Astrocyte (in vitro differentiated cells and primary cell): ENCODE measurements around the gene SLC51B. TPM values are rescaled to one million over a fixed set of nuclear protein-coding genes. Genes with fewer than 3 reads are reported as not detected.

Experiments
- DNase-seq: peaks from one replicate; pipeline ENCODE4 v3.0.0-alpha.2; 2010; ENCODE audit warnings: low read depth
- FAIRE-seq: peaks from 2 replicates; lab custom pipeline; 2011; peaks lifted over from hg19 to GRCh38; lab: Jason Lieb, UNC
- H2AFZ ChIP-seq: 2 replicates; pipeline ENCODE4 v1.6.0; 2012; ENCODE audit warnings: low read depth, low read length, inconsistent platforms
- H3K27ac ChIP-seq: 2 replicates; pipeline ENCODE4 v1.5.1; 2011; ENCODE audit warnings: low read depth, low read length, inconsistent platforms
- H3K27me3 ChIP-seq: 2 replicates; pipeline ENCODE4 v1.6.0; 2011; ENCODE audit warnings: low read length, inconsistent platforms; ENCODE audit not compliant: insufficient read depth
- H3K36me3 ChIP-seq: 2 replicates; pipeline ENCODE4 v1.5.1; 2011; ENCODE audit warnings: low read length, inconsistent platforms; ENCODE audit not compliant: insufficient read depth
- H3K4me1 ChIP-seq: 2 replicates; pipeline ENCODE4 v1.5.1; 2011; ENCODE audit warnings: low read length, inconsistent platforms; ENCODE audit not compliant: insufficient read depth
- H3K4me2 ChIP-seq: 2 replicates; pipeline ENCODE4 v1.6.0; 2012; ENCODE audit warnings: low read length, inconsistent platforms
- H3K4me3 ChIP-seq: 2 replicates; pipeline ENCODE4 v1.5.1; 2011; ENCODE audit warnings: low read depth, mild to moderate bottlenecking, low read length, inconsistent platforms; ENCODE audit not compliant: insufficient read depth
- H3K79me2 ChIP-seq: 2 replicates; pipeline ENCODE4 v1.6.0; 2012; ENCODE audit warnings: mild to moderate bottlenecking, low read length, inconsistent platforms; ENCODE audit not compliant: insufficient read depth
- H3K9ac ChIP-seq: 2 replicates; pipeline ENCODE4 v1.6.0; 2012; ENCODE audit warnings: mild to moderate bottlenecking, low read length, inconsistent platforms
- H3K9me3 ChIP-seq: 2 replicates; pipeline ENCODE4 v1.5.1; 2012; ENCODE audit warnings: low read depth, mild to moderate bottlenecking, low read length, inconsistent platforms; ENCODE audit not compliant: insufficient read depth
- H4K20me1 ChIP-seq: 2 replicates; pipeline ENCODE4 v1.6.0; 2012; ENCODE audit warnings: low read length, inconsistent platforms; ENCODE audit not compliant: insufficient read depth
- H3K27ac Mint-ChIP-seq: one replicate; pipeline ENCODE4 v1.8.0; 2021; ENCODE audit warnings: mild to moderate bottlenecking, mixed read lengths; ENCODE audit not compliant: unreplicated experiment
- H3K27me3 Mint-ChIP-seq: one replicate; pipeline ENCODE4 v1.8.0; 2021; ENCODE audit warnings: low read depth, mixed read lengths; ENCODE audit not compliant: unreplicated experiment
- H3K36me3 Mint-ChIP-seq: one replicate; pipeline ENCODE4 v1.8.0; 2021; ENCODE audit warnings: low read depth, mixed read lengths; ENCODE audit not compliant: unreplicated experiment
- H3K4me1 Mint-ChIP-seq: one replicate; pipeline ENCODE4 v1.8.0; 2021; ENCODE audit warnings: low read depth, mixed read lengths; ENCODE audit not compliant: unreplicated experiment
- H3K4me3 Mint-ChIP-seq: one replicate; pipeline ENCODE4 v1.8.0; 2021; ENCODE audit warnings: mild to moderate bottlenecking, moderate library complexity, mixed read lengths; ENCODE audit not compliant: unreplicated experiment
- H3K9me3 Mint-ChIP-seq: one replicate; pipeline ENCODE4 v1.8.0; 2021; ENCODE audit warnings: mild to moderate bottlenecking, mixed read lengths; ENCODE audit not compliant: unreplicated experiment
- EZH2 ChIP-seq: IDR thresholded peaks from 2 replicates; pipeline ENCODE4 v1.6.1; 2012; ENCODE audit warnings: mild to moderate bottlenecking, low read length, inconsistent platforms; ENCODE audit not compliant: insufficient read depth
- total RNA-seq: library from RNA; stranded (reverse); gene quantifications from 2 replicates; pipeline ENCODE4 v1.2.1, GENCODE V29; 2021
- TF ChIP-seq, protein P1 (sequence below): IDR thresholded peaks from 2 replicates; pipeline ENCODE4 v1.5.1; 2011; ENCODE audit warnings: low read depth, mild to moderate bottlenecking, inconsistent platforms, low read length, moderate library complexity; ENCODE audit not compliant: insufficient read depth

Gene SLC51B
- total RNA-seq, 1 donor from 2014 or later = not detected

- no peak for TF ChIP-seq EZH2
- TF ChIP-seq, protein P1, sequence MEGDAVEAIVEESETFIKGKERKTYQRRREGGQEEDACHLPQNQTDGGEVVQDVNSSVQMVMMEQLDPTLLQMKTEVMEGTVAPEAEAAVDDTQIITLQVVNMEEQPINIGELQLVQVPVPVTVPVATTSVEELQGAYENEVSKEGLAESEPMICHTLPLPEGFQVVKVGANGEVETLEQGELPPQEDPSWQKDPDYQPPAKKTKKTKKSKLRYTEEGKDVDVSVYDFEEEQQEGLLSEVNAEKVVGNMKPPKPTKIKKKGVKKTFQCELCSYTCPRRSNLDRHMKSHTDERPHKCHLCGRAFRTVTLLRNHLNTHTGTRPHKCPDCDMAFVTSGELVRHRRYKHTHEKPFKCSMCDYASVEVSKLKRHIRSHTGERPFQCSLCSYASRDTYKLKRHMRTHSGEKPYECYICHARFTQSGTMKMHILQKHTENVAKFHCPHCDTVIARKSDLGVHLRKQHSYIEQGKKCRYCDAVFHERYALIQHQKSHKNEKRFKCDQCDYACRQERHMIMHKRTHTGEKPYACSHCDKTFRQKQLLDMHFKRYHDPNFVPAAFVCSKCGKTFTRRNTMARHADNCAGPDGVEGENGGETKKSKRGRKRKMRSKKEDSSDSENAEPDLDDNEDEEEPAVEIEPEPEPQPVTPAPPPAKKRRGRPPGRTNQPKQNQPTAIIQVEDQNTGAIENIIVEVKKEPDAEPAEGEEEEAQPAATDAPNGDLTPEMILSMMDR = no peak
- H3K9me3 Mint-ChIP-seq = peaks cover 5% of the 10 kb centered on the region
- H3K27me3 ChIP-seq = peaks cover 47% of the 10 kb centered on the region
- no peak overlapping the region for H2AFZ ChIP-seq
- H3K9me3 ChIP-seq = peaks cover 2% of the 10 kb centered on the region
- no peak overlapping the region for H3K27ac Mint-ChIP-seq
- H3K4me2 ChIP-seq = no peak overlapping the region
- H3K4me3 Mint-ChIP-seq = no peak overlapping the region
- H3K4me3 ChIP-seq = no peak overlapping the region
- DNase-seq (no peak), FAIRE-seq (no peak)
- no peaks in the 10 kb centered on the region for H4K20me1 ChIP-seq
- no peak overlapping the region for H3K9ac ChIP-seq
- H3K27ac ChIP-seq = no peak overlapping the region
- no peaks in the 10 kb centered on the region for H3K79me2 ChIP-seq
- no peaks in the 10 kb centered on the region for H3K36me3 ChIP-seq
- peaks cover 22% of the 10 kb centered on the region for H3K27me3 Mint-ChIP-seq
- peaks cover 14% of the 10 kb centered on the region for H3K4me1 ChIP-seq
- H3K36me3 Mint-ChIP-seq = peaks cover 2% of the 10 kb centered on the region
- H3K4me1 Mint-ChIP-seq = peaks cover 33% of the 10 kb centered on the region
Measured at GRCh38 chr15:65059931-65060596, 14.9 kb downstream of the SLC51B start.

DNA sequence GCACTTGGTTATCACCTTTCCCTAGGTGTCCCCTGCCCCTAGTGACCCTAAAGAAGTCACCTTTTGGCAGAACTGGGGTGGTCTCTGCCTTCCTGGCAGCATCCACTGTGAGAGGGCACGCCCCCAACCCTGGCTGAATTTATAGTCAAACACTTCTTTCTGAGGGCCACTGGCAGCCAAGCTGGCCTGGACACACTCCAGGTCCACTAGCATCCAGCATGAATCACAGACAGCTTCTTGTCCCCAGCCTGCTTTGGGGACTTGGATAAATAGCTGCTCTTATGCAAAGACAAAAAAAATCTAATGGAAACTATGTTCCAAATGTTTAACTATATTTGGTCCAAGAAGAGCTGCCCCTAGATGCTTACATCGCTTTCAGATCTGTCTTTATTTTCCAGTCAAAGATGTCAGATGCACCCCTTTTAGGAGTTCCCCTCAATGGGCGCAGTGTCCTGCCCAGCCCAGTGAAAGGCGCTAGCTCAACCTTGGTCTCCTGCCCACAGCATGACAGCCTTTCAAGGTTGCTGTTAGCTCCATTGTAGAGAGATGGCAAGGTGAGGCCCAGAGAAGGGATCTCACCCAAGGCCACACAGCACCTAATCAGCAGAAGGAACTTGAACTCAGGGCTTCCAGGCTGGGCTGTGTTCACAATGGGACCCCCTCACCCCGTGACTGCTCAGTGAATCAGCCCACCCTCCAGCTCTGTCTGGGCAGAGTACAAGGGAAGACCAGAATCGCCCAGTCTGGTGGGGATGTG is 15.6 kb downstream of the SLC51B start:
- no peaks in the 10 kb centered on the region for H3K36me3 ChIP-seq
- TF ChIP-seq, protein P1 = no peak
- TF ChIP-seq EZH2 = no peak
- H3K27me3 Mint-ChIP-seq = peaks cover 22% of the 10 kb centered on the region
- no peak overlapping the region for H2AFZ ChIP-seq
- H3K4me1 Mint-ChIP-seq = peaks cover 30% of the 10 kb centered on the region
- H3K4me2 ChIP-seq = no peak overlapping the region
- DNase-seq = no peak
- H3K27ac Mint-ChIP-seq = no peak overlapping the region
- H3K9me3 Mint-ChIP-seq = peaks cover 5% of the 10 kb centered on the region
- peaks cover 2% of the 10 kb centered on the region for H3K9me3 ChIP-seq
- H3K79me2 ChIP-seq = no peaks in the 10 kb centered on the region
- H3K4me3 Mint-ChIP-seq = no peak overlapping the region
- H3K4me1 ChIP-seq = peaks cover 8% of the 10 kb centered on the region
- no peak for FAIRE-seq
- H3K9ac ChIP-seq = no peak overlapping the region
- H3K27ac ChIP-seq = no peak overlapping the region
- H3K4me3 ChIP-seq = no peak overlapping the region
- H3K27me3 ChIP-seq = peaks cover 54% of the 10 kb centered on the region
- H4K20me1 ChIP-seq = no peaks in the 10 kb centered on the region
- H3K36me3 Mint-ChIP-seq = peaks cover 2% of the 10 kb centered on the region
